GM18517 (cell line): Measurements from ENCODE around the gene DENND5A.

ENCODE experiments used
- ATAC-seq: cut with Tn5 transposase; IDR thresholded peaks from one replicate; pipeline ENCODE4 v1.9.1; 2021; ENCODE audit warnings: mild to moderate bottlenecking, moderate library complexity; ENCODE audit not compliant: unreplicated experiment

DENND5A gene

GRCh38 chr11:9265211-9266131 lies at the start of gene DENND5A:
Gene DENND5A (minus strand): TSS chr11:9265350. CDS start chr11:9265069, 281 bp downstream.
- ATAC-seq: no peak

GRCh38 chr11:9314291-9315077 lies 49.3 kb upstream of the DENND5A start, which contains the start of gene TMEM41B:
Gene TMEM41B (minus strand): TSS chr11:9314593. CDS start chr11:9314441, 152 bp downstream.
- peak; percentile 97 for ATAC-seq

- ATAC-seq: peak; percentile 5
These were observed 48.6 kb upstream of the DENND5A start for GRCh38 chr11:9313648-9314290.

GRCh38 chr11:9310485-9311090 lies 45.4 kb upstream of the DENND5A start:
- ATAC-seq: no peak

GRCh38 chr11:9304178-9304577 lies 39.0 kb upstream of the DENND5A start:
- ATAC-seq: no peak

GRCh38 chr11:9302448-9302847 lies 37.3 kb upstream of the DENND5A start:
- no peak for ATAC-seq

GRCh38 chr11:9301720-9302119 lies 36.6 kb upstream of the DENND5A start:
- no peak for ATAC-seq

- no peak for ATAC-seq
These were observed 28.5 kb upstream of the DENND5A start for GRCh38 chr11:9293646-9294045.

GRCh38 chr11:9285850-9286587 lies 20.9 kb upstream of the DENND5A start:
- no peak for ATAC-seq

GRCh38 chr11:9280655-9281301 lies 15.6 kb upstream of the DENND5A start:
- ATAC-seq: peak; percentile 93

- no peak for ATAC-seq
These were observed 12.0 kb upstream of the DENND5A start for GRCh38 chr11:9277176-9277575.

- ATAC-seq: no peak
These were observed 11.4 kb upstream of the DENND5A start for GRCh38 chr11:9276571-9276970.

- no peak for ATAC-seq
These were observed 9.5 kb upstream of the DENND5A start for GRCh38 chr11:9274499-9275258.

- no peak for ATAC-seq
These were observed 8.5 kb upstream of the DENND5A start for GRCh38 chr11:9273376-9274336.

- ATAC-seq: no peak
These were observed 4.4 kb upstream of the DENND5A start for GRCh38 chr11:9269492-9270013.

GRCh38 chr11:9267680-9268079 lies 2.5 kb upstream of the DENND5A start:
- ATAC-seq: no peak

- no peak for ATAC-seq
These were observed 1.8 kb upstream of the DENND5A start for GRCh38 chr11:9266926-9267325.
